ENCODE results near the gene SLC10A1. TPM values are rescaled to one million over a fixed set of nuclear protein-coding genes. Genes with fewer than 3 reads are reported as not detected.

SLC10A1 gene
- total and polyA plus RNA-seq, 2 of the 8 experiments (the other 6 are each of a cell fraction or from before 2014, with no cell fraction given) = not detected

GRCh38 chr14:69763761-69764510 lies 33.1 kb downstream of the SLC10A1 start:
- H2AFZ ChIP-seq (ENCODE audit: low read length) = no peak overlapping the region
- H3K56ac ChIP-seq (replicated peaks; ENCODE audit: insufficient read length, low read depth, low read length) = no peak overlapping the region
- 89% methylated on average over 5 of the region's 6 CpGs; no CpG with 5 or more reads in 1 of the 2 experiments for WGBS, 2 experiments (ENCODE audit: extremely low coverage in 1 of 2, insufficient coverage in 1 of 2, insufficient read length in 1 of 2, insufficient replicate concordance in 2 of 2, low coverage in 1 of 2, low lambda C conversion rate in 2 of 2, missing lambda C conversion rate in 1 of 2)
- peaks cover 8 to 11% (median 10%) of the 10 kb centered on the region in 4 experiments for H3K36me3 ChIP-seq (ENCODE audit: control insufficient read depth in 2 of 4, insufficient read depth in 4 of 4, low read length in 3 of 4)
- no peak overlapping the region for H3K4me2 ChIP-seq (ENCODE audit: insufficient read depth in 1 of 2, low read depth in 2 of 2, low read length in 2 of 2)
- H3K9ac ChIP-seq (replicated peaks in 1 of 4; ENCODE audit: extremely low read depth in 1 of 4, low read depth in 3 of 4, low read length in 3 of 4) = no peak overlapping the region
- no peak overlapping the region for H2BK5ac ChIP-seq (ENCODE audit: low read depth, low read length)
- H3K14ac ChIP-seq (ENCODE audit: insufficient read length) = no peak overlapping the region
- H3K23me2 ChIP-seq (ENCODE audit: low read depth, low read length) = peaks cover 3% of the 10 kb centered on the region; the same call in 1 of the 2 replicates
- peaks cover 11% of the 10 kb centered on the region in 2 experiments for H4K20me1 ChIP-seq (replicated peaks in 1 of 2; ENCODE audit: control insufficient read depth in 1 of 2, insufficient read depth in 2 of 2, low read length in 2 of 2)
- peaks cover 5% of the 10 kb centered on the region; the same call in 1 of the 2 replicates for H3K79me1 ChIP-seq (ENCODE audit: low read depth, low read length)
- ChIA-PET POLR2A (ENCODE audit: partially characterized antibody) (interaction anchor here (1.0 kb wide), 1 partner anchor 10 kb away, joined by 3 read pairs; no protein-coding TSS in a partner anchor), CTCF (ENCODE audit: partially characterized antibody) (no interaction called here)
- no peak overlapping the region for H2AK5ac ChIP-seq (ENCODE audit: low read depth, low read length)
- H3K4me3 ChIP-seq (ENCODE audit: extremely low read depth in 1 of 4, insufficient read depth in 2 of 4, low read depth in 3 of 4, low read length in 4 of 4) = no peak overlapping the region
- H2BK15ac ChIP-seq (ENCODE audit: low read length) = no peak overlapping the region
- FAIRE-seq = no peak
- H3K4me1 ChIP-seq (replicated peaks in 1 of 4; ENCODE audit: control insufficient read depth in 3 of 4, insufficient read depth in 4 of 4, low read length in 3 of 4) = peaks cover 0 to 5% (median 3%) of the 10 kb centered on the region in 4 experiments; a peak in 5 of 7 replicates
- no peaks in the 10 kb centered on the region for H3K27me3 ChIP-seq (replicated peaks in 1 of 4; ENCODE audit: control insufficient read depth in 3 of 4, extremely low read depth in 1 of 4, insufficient read depth in 3 of 4, low read length in 3 of 4)
- H4K91ac ChIP-seq (replicated peaks; ENCODE audit: insufficient read length, low read length) = no peak overlapping the region
- H3K4ac ChIP-seq (replicated peaks; ENCODE audit: insufficient read length, low read depth, low read length) = no peak overlapping the region
- no peak overlapping the region for H2BK12ac ChIP-seq (ENCODE audit: low read depth, low read length)
- no peak overlapping the region for H3K23ac ChIP-seq (ENCODE audit: insufficient read length)
- no peak overlapping the region for H4K8ac ChIP-seq (ENCODE audit: extremely low read depth, insufficient read depth, low read length)
- H3K79me2 ChIP-seq (ENCODE audit: control insufficient read depth in 1 of 2, insufficient read depth in 2 of 2, low read length in 2 of 2) = peaks cover 6 to 18% of the 10 kb centered on the region in 2 experiments
- no peak overlapping the region for H2BK20ac ChIP-seq (ENCODE audit: low read length)
- no peak overlapping the region for H3K27ac ChIP-seq (ENCODE audit: low read depth, low read length)
- H3K18ac ChIP-seq (ENCODE audit: extremely low read depth, low read length) = no peak overlapping the region
- no peak overlapping the region for H4K5ac ChIP-seq (ENCODE audit: insufficient read length, low read depth, low read length)
- no peak overlapping the region for H2BK120ac ChIP-seq (replicated peaks; ENCODE audit: low read depth, low read length)
- no peak for DNase-seq (ENCODE audit: low read depth in 1 of 2, low spot score in 2 of 2)
- H3K9me3 ChIP-seq (ENCODE audit: insufficient read depth in 2 of 2, low read depth in 1 of 2, low read length in 1 of 2) = no peaks in the 10 kb centered on the region
- TF ChIP-seq SIN3A (conservative IDR thresholded peaks at IDR 0.05 in 1 of 2, IDR thresholded peaks at IDR 0.05 in 1 of 2; ENCODE audit: low read depth in 1 of 2, low read length in 2 of 2) = no peak
- no peak for TF ChIP-seq CBX8 (IDR thresholded peaks at IDR 0.05; ENCODE audit: borderline replicate concordance, low read depth, low read length)
- TF ChIP-seq ASH2L (IDR thresholded peaks at IDR 0.05; ENCODE audit: low read length) = no peak
- no peak for TF ChIP-seq EGR1 (IDR thresholded peaks at IDR 0.05; ENCODE audit: borderline replicate concordance, low read depth, low read length)
- no peak for TF ChIP-seq CEBPB (IDR thresholded peaks at IDR 0.05; ENCODE audit: low read depth, low read length)
- TF ChIP-seq JUN (IDR thresholded peaks at IDR 0.05; ENCODE audit: low read depth, low read length) = no peak
- no peak for TF ChIP-seq KDM1A (IDR thresholded peaks at IDR 0.05; ENCODE audit: borderline replicate concordance, low read length)
- no peak for TF ChIP-seq CTCF (IDR thresholded peaks at IDR 0.05; ENCODE audit: control extremely low read depth in 1 of 3, insufficient read depth in 1 of 3, low read depth in 1 of 3, low read length in 3 of 3)

Measured in H1 (cell line).